SK-N-SH (cell line): ENCODE measurements around the gene SLC66A1. TPM values are rescaled to one million over a fixed set of nuclear protein-coding genes. Genes with fewer than 3 reads are reported as not detected.

Source experiments
- CTCF ChIA-PET: fragments of 300-600, 350-600 bp; formaldehyde crosslinking; extraction: SDS; loops from one replicate; lab custom pipeline; 2021; lab: Yijun Ruan, JAX
- POLR2A ChIA-PET: fragments of 350-600 bp; sonication (Branson Sonifier 250); formaldehyde crosslinking; extraction: SDS; loops from one replicate; lab custom pipeline; 2020; ENCODE audit warnings: antibody characterized with exemption, inconsistent platforms; lab: Yijun Ruan, JAX
- DNase-seq: peaks from one replicate; pipeline ENCODE4 v3.0.0; 2012
- H2AFZ ChIP-seq: fragments of 200-600 bp; sonication (generic); 2 replicates; pipeline ENCODE4 v1.8.1; 2016; ENCODE audit warnings: antibody characterized with exemption, mild to moderate bottlenecking, low read depth
- H3F3A ChIP-seq: fragments of 200-600 bp; sonication (generic); replicated peaks from 2 replicates; pipeline ENCODE3; 2016; ENCODE audit warnings: antibody characterized with exemption, mild to moderate bottlenecking; ENCODE audit not compliant: insufficient read depth
- H3K27ac ChIP-seq, 2 experiments: fragments of 200-500 bp in 1 of 2; fragments of 200-600 bp in 1 of 2; sonication (Bioruptor generic) in 1 of 2; sonication (generic), shearing (Covaris generic) in 1 of 2; 2 replicates each; pipeline versions ENCODE4 v1.5.1 to v1.6.1; 2014 to 2016; ENCODE audit warnings: low read depth in 2 of 2, inconsistent platforms in 1 of 2, low read length in 1 of 2, mild to moderate bottlenecking in 1 of 2, mixed read lengths in 1 of 2
- H3K27me3 ChIP-seq: fragments of 200-600 bp; sonication (generic), shearing (Covaris generic); 2 replicates; pipeline ENCODE4 v1.6.1; 2016; ENCODE audit warnings: mixed run types; ENCODE audit not compliant: insufficient read depth
- H3K36me3 ChIP-seq, 2 experiments: fragments of 200-500 bp in 1 of 2; fragments of 200-600 bp in 1 of 2; sonication (Bioruptor generic) in 1 of 2; sonication (generic) in 1 of 2; replicated peaks in 1 of 2; 2 replicates each; pipeline versions ENCODE3 to v1.5.1; 2014 to 2016; ENCODE audit warnings: low read length in 1 of 2, mild to moderate bottlenecking in 1 of 2; ENCODE audit not compliant: insufficient read depth in 2 of 2, control insufficient read depth in 1 of 2
- H3K4me1 ChIP-seq, 2 experiments: fragments of 200-500 bp in 1 of 2; fragments of 200-600 bp in 1 of 2; sonication (Bioruptor generic) in 1 of 2; sonication (generic), shearing (Covaris generic) in 1 of 2; 2 replicates each; pipeline versions ENCODE4 v1.5.1 to v1.6.1; 2014 to 2016; ENCODE audit warnings: low read depth in 1 of 2, low read length in 1 of 2, mixed run types in 1 of 2; ENCODE audit not compliant: insufficient read depth in 2 of 2, control insufficient read depth in 1 of 2
- H3K4me2 ChIP-seq: fragments of 200-600 bp; sonication (generic), shearing (Covaris generic); 2 replicates; pipeline ENCODE4 v1.6.1; 2017; ENCODE audit warnings: mixed run types
- H3K4me3 ChIP-seq, 2 experiments: fragments of 200-500 bp in 1 of 2; fragments of 200-600 bp in 1 of 2; sonication (Bioruptor generic) in 1 of 2; sonication (generic), shearing (Covaris generic) in 1 of 2; 2 replicates each; pipeline versions ENCODE4 v1.5.1 to v1.8.1; 2014 to 2016; ENCODE audit warnings: low read depth in 2 of 2, inconsistent platforms in 1 of 2, low read length in 1 of 2, mild to moderate bottlenecking in 1 of 2, mixed read lengths in 1 of 2, moderate library complexity in 1 of 2
- H3K79me2 ChIP-seq: fragments of 200-600 bp; sonication (generic); 2 replicates; pipeline ENCODE4 v1.8.1; 2017; ENCODE audit warnings: mild to moderate bottlenecking; ENCODE audit not compliant: insufficient read depth
- H3K9ac ChIP-seq: fragments of 200-600 bp; sonication (generic); 2 replicates; pipeline ENCODE4 v1.6.1; 2017; ENCODE audit warnings: mixed run types
- H3K9me2 ChIP-seq: fragments of 200-600 bp; sonication (generic); 2 replicates; pipeline ENCODE4 v1.6.1; 2017; ENCODE audit warnings: mixed run types
- H3K9me3 ChIP-seq: fragments of 200-600 bp; sonication (generic); 2 replicates; pipeline ENCODE4 v1.6.1; 2017; ENCODE audit warnings: mixed run types, mild to moderate bottlenecking, moderate library complexity
- H4K20me1 ChIP-seq: fragments of 200-600 bp; sonication (generic); 2 replicates; pipeline ENCODE4 v1.6.1; 2017; ENCODE audit warnings: mild to moderate bottlenecking, mixed run types; ENCODE audit not compliant: insufficient read depth
- ELF1 ChIP-seq: IDR thresholded peaks from 2 replicates; pipeline ENCODE4 v1.4.0; 2012
- EP300 ChIP-seq, 2 experiments: IDR thresholded peaks; 2 replicates each; pipeline versions ENCODE4 v1.4.0 to v1.6.1; 2012; ENCODE audit warnings: borderline replicate concordance in 1 of 2, low read depth in 1 of 2, low read length in 1 of 2
- EZH2phosphoT487 ChIP-seq: fragments of 200-600 bp; sonication (generic); IDR thresholded peaks from 2 replicates; pipeline ENCODE4 v1.6.1; 2017; ENCODE audit warnings: low read depth, mixed run types, mild to moderate bottlenecking, antibody characterized with exemption, moderate library complexity, borderline replicate concordance
- FOXJ3 ChIP-seq: sonication (generic); formaldehyde crosslinking; IDR thresholded peaks from 2 replicates; pipeline ENCODE4 v1.5.1; 2020; ENCODE audit warnings: mild to moderate bottlenecking, missing genetic modification reagents
- FOXM1 ChIP-seq: IDR thresholded peaks from 2 replicates; pipeline ENCODE4 v1.4.0; 2012; ENCODE audit warnings: low read depth, mild to moderate bottlenecking
- GABPA ChIP-seq: IDR thresholded peaks from 2 replicates; pipeline ENCODE4 v1.4.0; 2012; ENCODE audit warnings: low read depth, mild to moderate bottlenecking
- GATA2 ChIP-seq: sonication (generic); formaldehyde crosslinking; IDR thresholded peaks from 2 replicates; pipeline ENCODE4 v1.5.0; 2020; ENCODE audit warnings: mild to moderate bottlenecking, missing genetic modification reagents
- MXI1 ChIP-seq: IDR thresholded peaks from 2 replicates; pipeline ENCODE4 v1.6.1; 2012; ENCODE audit warnings: mild to moderate bottlenecking, low read depth, low read length, improper control_type of control experiment
- NFIC ChIP-seq: IDR thresholded peaks from 2 replicates; pipeline ENCODE4 v1.4.0; 2012; ENCODE audit warnings: borderline replicate concordance
- NRF1 ChIP-seq: IDR thresholded peaks from 2 replicates; pipeline ENCODE4 v1.6.1; 2012; ENCODE audit warnings: low read depth, mild to moderate bottlenecking, low read length
- RAD21 ChIP-seq: IDR thresholded peaks from 2 replicates; pipeline ENCODE4 v1.6.1; 2012; ENCODE audit warnings: mild to moderate bottlenecking, low read length
- RCOR1 ChIP-seq: fragments of 150-350 bp; IDR thresholded peaks from 2 replicates; pipeline ENCODE4 v1.6.1; 2017; ENCODE audit warnings: antibody characterized with exemption, low read length
- RFX5 ChIP-seq: IDR thresholded peaks from 2 replicates; pipeline ENCODE4 v1.6.1; 2012; ENCODE audit warnings: mild to moderate bottlenecking, improper control_type of control experiment, low read length
- SIN3A ChIP-seq: IDR thresholded peaks from 2 replicates; pipeline ENCODE4 v1.6.1; 2012; ENCODE audit warnings: low read depth, mild to moderate bottlenecking, low read length, moderate library complexity, borderline replicate concordance
- TAF1 ChIP-seq: IDR thresholded peaks from 2 replicates; pipeline ENCODE4 v1.6.1; 2012; ENCODE audit warnings: low read depth, mild to moderate bottlenecking, low read length, moderate library complexity, borderline replicate concordance
- TCF12 ChIP-seq: IDR thresholded peaks from 2 replicates; pipeline ENCODE4 v1.4.0; 2012
- TEAD4 ChIP-seq: IDR thresholded peaks from 2 replicates; pipeline ENCODE4 v1.4.0; 2012; ENCODE audit warnings: mild to moderate bottlenecking, borderline replicate concordance; ENCODE audit not compliant: insufficient read depth
- WGBS: methylation state at CpG from one replicate; pipeline ENCODE4 v1.1.6; 2017; ENCODE audit warnings: low lambda C conversion rate; 5-methylcytosine and 5-hydroxymethylcytosine counted together
- polyA plus RNA-seq, 3 experiments: library from polyadenylated mRNA; depleted of rRNA; stranded (reverse); fragments of >200 nt; gene quantifications; 2 replicates each; pipeline ENCODE4 v1.2.3, GENCODE V29; 2012
- TF ChIP-seq, protein P1 (sequence below): IDR thresholded peaks from 2 replicates; pipeline ENCODE4 v1.4.0; 2012; ENCODE audit warnings: low read depth, borderline replicate concordance
- TF ChIP-seq, protein P2 (sequence below): fragments of 150-350 bp; IDR thresholded peaks from 2 replicates; pipeline ENCODE4 v1.6.1; 2017; ENCODE audit warnings: antibody characterized with exemption, low read length, low read depth, borderline replicate concordance

The SLC66A1 gene
- polyA plus RNA-seq, 1 of the 3 experiments (the other 2 are of a cell fraction) = 16.9 TPM

DNA sequence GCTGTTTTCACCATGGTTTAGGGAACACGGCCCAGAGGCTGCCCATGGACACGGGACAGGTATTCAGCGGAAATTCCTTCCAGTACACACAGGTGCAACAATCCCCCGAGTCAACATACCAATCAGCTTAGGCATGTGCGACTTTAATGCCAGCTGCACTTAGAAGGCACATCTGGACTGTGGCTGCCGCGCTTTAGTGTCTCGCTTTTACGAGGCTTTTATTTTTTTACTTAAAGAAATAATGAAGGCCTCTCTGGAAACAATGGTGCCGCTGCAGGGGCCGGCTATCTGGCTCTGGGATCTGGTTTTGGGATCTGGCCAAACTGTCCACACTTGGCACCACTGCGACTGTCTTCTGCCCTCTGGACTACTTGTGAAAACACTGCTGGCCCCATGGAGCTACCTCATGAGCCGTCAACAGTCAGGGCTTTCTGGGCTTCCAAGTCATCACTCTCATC, 55.5 kb downstream of the SLC66A1 start:
- Histone ChIP-seq H4K20me1 (peaks cover 60% of the 10 kb centered on the region), H3K9ac (no peak overlapping the region), H3F3A (no peaks in the 10 kb centered on the region), H3K27me3 (no peaks in the 10 kb centered on the region), H3K9me3 (no peaks in the 10 kb centered on the region), H3K79me2 (peaks cover 47% of the 10 kb centered on the region), H3K36me3 (peaks cover 0 to 11% of the 10 kb centered on the region in 2 experiments), H2AFZ (no peak overlapping the region), H3K4me1 (peaks cover 0 to 62% of the 10 kb centered on the region in 2 experiments; a peak in 2 of 4 replicates), H3K9me2 (no peaks in the 10 kb centered on the region), H3K27ac (peak overlapping the region in 1 of 2 experiments; percentile 98; a peak in 2 of 4 replicates), H3K4me2 (no peak overlapping the region), H3K4me3 (no peak overlapping the region)
- POLR2A ChIA-PET = interaction anchor here (0.6 kb wide), 1 partner anchor 348 kb away, joined by 3 read pairs; no protein-coding TSS in a partner anchor
- TF ChIP-seq FOXJ3 (CRISPR knock-in tag) = no peak
- no peak for TF ChIP-seq SIN3A
- TF ChIP-seq MXI1 = 0 out of 2 replicates have a peak, but pooled peaks have one; percentile 29
- TF ChIP-seq TAF1 = no peak
- peak; percentile 48 for TF ChIP-seq GATA2 (CRISPR knock-in tag)
- TF ChIP-seq RCOR1 = no peak
- CTCF ChIA-PET = interaction anchor here (1.0 to 11.6 kb wide), 5 partner anchors 25 to 295 kb away, joined by 3 to 93 read pairs (median 6); no protein-coding TSS in a partner anchor
- DNase-seq = peak; percentile 64
- 69% methylated on average over 10 of the region's 13 CpGs for WGBS

DNA sequence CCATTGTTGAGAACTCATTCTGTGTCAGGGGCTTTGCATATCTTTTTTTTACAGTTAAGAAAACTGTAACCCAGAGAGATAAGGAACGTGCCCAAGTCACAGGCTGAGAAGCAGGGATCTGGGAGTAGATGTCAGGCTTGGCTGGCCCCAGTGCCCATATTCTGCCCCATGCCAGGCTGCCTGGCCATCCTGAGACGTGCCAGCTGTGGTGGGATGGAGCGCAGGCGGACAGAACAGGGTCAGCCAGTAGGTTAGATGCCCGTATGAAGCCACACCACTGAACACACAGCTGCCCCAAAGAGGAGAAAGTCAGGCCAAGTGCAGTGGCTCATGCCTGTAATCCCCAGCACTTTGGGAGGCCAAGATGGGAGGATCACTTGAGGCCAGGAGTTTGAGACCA, 55.9 kb downstream of the SLC66A1 start:
- H3K9me2 ChIP-seq = no peaks in the 10 kb centered on the region
- DNase-seq = no peak
- peak overlapping the region in 1 of 2 experiments; percentile 98; a peak in 2 of 4 replicates for H3K27ac ChIP-seq
- ChIA-PET CTCF (interaction anchor here (1.5 to 11.6 kb wide), 4 partner anchors 26 to 294 kb away, joined by 3 to 93 read pairs (median 8); no protein-coding TSS in a partner anchor), POLR2A (no interaction called here)
- H3K9ac ChIP-seq = no peak overlapping the region
- H3K4me3 ChIP-seq = no peak overlapping the region
- TF ChIP-seq RAD21 (no peak), RFX5 (no peak), NFIC (no peak)
- peaks cover 0 to 11% of the 10 kb centered on the region in 2 experiments for H3K36me3 ChIP-seq
- peaks cover 42% of the 10 kb centered on the region for H3K79me2 ChIP-seq
- H3F3A ChIP-seq = no peaks in the 10 kb centered on the region
- peaks cover 57% of the 10 kb centered on the region for H4K20me1 ChIP-seq
- H2AFZ ChIP-seq = no peak overlapping the region
- peaks cover 0 to 67% of the 10 kb centered on the region in 2 experiments; a peak in 2 of 4 replicates for H3K4me1 ChIP-seq
- H3K27me3 ChIP-seq = no peaks in the 10 kb centered on the region
- H3K9me3 ChIP-seq = no peaks in the 10 kb centered on the region
- 100% methylated on average over 5 of the region's 5 CpGs for WGBS
- no peak overlapping the region for H3K4me2 ChIP-seq

DNA sequence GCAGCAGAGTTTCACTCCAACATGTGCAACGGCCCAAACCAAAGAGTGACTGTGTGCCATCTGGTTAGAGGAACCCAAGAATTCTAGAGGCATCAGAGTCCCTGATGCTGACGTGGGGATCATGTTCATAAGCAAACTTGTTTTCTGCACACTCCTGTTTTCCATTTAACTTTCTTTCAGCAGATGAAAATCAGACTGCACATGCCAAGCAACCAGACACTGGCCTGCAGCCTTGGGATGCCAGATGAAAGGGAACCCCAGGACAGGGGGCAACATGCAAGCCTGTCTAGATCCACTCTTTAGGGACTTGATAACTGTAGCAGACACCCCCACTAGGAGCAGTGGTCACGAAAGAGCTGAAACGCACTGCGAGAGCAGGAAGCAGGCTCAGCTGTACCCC, 56.8 kb downstream of the SLC66A1 start:
- no peak overlapping the region for H2AFZ ChIP-seq
- H3K9ac ChIP-seq = no peak overlapping the region
- H3K4me2 ChIP-seq = no peak overlapping the region
- CTCF ChIA-PET = interaction anchor here (2.0 to 11.6 kb wide), 2 partner anchors 27 to 282 kb away, joined by 10 to 93 read pairs; no protein-coding TSS in a partner anchor
- H3K4me3 ChIP-seq = no peak overlapping the region
- POLR2A ChIA-PET = no interaction called here
- WGBS = 91% methylated on average over 5 of the region's 5 CpGs
- peaks cover 0 to 12% of the 10 kb centered on the region in 2 experiments for H3K36me3 ChIP-seq
- peaks cover 57% of the 10 kb centered on the region for H4K20me1 ChIP-seq
- peak overlapping the region in 1 of 2 experiments; percentile 98; a peak in 2 of 4 replicates for H3K27ac ChIP-seq
- peaks cover 33% of the 10 kb centered on the region for H3K79me2 ChIP-seq
- no peaks in the 10 kb centered on the region for H3K9me2 ChIP-seq
- no peaks in the 10 kb centered on the region for H3K27me3 ChIP-seq
- no peaks in the 10 kb centered on the region for H3K9me3 ChIP-seq
- no peaks in the 10 kb centered on the region for H3F3A ChIP-seq
- DNase-seq = peak; percentile 51
- H3K4me1 ChIP-seq = peaks cover 0 to 71% of the 10 kb centered on the region in 2 experiments; a peak in 2 of 4 replicates
- TF ChIP-seq MXI1 (peak; percentile 63; the same call in 1 of the 2 replicates), GABPA (no peak), TCF12 (no peak), FOXM1 (no peak), EZH2phosphoT487 (no peak), NFIC (no peak), RFX5 (no peak), SIN3A (no peak), GATA2 (CRISPR knock-in tag) (peak; percentile 7; the same call in 1 of the 2 replicates), EP300 (IDR thresholded peaks at IDR 0.05; ENCODE audit: borderline replicate concordance in 1 of 2, low read depth in 1 of 2, low read length in 1 of 2) (peak in 1 of 2 experiments; percentile 74; a peak in 2 of 4 replicates), ELF1 (no peak), TEAD4 (no peak), NRF1 (no peak)
- TF ChIP-seq, protein P1, sequence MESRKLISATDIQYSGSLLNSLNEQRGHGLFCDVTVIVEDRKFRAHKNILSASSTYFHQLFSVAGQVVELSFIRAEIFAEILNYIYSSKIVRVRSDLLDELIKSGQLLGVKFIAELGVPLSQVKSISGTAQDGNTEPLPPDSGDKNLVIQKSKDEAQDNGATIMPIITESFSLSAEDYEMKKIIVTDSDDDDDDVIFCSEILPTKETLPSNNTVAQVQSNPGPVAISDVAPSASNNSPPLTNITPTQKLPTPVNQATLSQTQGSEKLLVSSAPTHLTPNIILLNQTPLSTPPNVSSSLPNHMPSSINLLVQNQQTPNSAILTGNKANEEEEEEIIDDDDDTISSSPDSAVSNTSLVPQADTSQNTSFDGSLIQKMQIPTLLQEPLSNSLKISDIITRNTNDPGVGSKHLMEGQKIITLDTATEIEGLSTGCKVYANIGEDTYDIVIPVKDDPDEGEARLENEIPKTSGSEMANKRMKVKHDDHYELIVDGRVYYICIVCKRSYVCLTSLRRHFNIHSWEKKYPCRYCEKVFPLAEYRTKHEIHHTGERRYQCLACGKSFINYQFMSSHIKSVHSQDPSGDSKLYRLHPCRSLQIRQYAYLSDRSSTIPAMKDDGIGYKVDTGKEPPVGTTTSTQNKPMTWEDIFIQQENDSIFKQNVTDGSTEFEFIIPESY = no peak
- TF ChIP-seq, protein P2, sequence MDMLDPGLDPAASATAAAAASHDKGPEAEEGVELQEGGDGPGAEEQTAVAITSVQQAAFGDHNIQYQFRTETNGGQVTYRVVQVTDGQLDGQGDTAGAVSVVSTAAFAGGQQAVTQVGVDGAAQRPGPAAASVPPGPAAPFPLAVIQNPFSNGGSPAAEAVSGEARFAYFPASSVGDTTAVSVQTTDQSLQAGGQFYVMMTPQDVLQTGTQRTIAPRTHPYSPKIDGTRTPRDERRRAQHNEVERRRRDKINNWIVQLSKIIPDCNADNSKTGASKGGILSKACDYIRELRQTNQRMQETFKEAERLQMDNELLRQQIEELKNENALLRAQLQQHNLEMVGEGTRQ = no peak
